Upper lobe of left lung (tissue), 4 donors: ENCODE measurements around the gene RASGRP3.

Source experiments
- EP300 ChIP-seq, 4 donors: sonication (generic); formaldehyde crosslinking; IDR thresholded peaks; one replicate each; pipeline ENCODE4 v1.5.1; 2017; ENCODE audit warnings: antibody characterized with exemption in 4 of 4, control low read depth in 2 of 4
- POLR2AphosphoS5 ChIP-seq, 2 donors: sonication (generic); formaldehyde crosslinking; IDR thresholded peaks; one replicate each; pipeline ENCODE4 v1.5.1; 2017; ENCODE audit warnings: antibody characterized with exemption in 2 of 2
- TF ChIP-seq, protein P1 (sequence below), 6 experiments: fragments of 450-650 bp in 4 of 6; fragments of 200-600 bp in 2 of 6; sonication (generic) in 2 of 6; IDR thresholded peaks; one replicate each; pipeline ENCODE4 v1.5.1; 2016 to 2019; ENCODE audit warnings: antibody characterized with exemption in 6 of 6

DNA sequence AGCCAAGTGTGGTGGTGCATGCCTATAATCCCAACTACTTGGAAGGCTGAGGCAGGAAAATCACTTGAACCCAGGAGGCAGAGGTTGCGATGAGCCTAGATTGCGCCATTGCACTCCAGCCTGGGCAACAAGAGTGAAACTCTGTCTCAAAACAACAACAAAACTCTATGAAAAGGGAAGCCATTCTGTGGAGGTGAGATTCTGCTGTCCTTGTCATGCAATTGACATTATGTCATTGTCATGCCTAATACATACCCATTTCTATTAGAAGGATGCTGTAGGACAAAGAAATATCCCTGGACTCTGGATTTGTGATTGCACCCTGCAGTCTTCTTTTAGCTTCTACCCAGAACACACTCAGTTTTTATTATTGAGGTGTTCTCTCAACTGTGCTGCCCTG is 8.6 kb downstream of the RASGRP3 start:
- TF ChIP-seq EP300 (IDR thresholded peaks at IDR 0.05) (no peak), POLR2AphosphoS5 (IDR thresholded peaks at IDR 0.05) (no peak)
- TF ChIP-seq, protein P1, sequence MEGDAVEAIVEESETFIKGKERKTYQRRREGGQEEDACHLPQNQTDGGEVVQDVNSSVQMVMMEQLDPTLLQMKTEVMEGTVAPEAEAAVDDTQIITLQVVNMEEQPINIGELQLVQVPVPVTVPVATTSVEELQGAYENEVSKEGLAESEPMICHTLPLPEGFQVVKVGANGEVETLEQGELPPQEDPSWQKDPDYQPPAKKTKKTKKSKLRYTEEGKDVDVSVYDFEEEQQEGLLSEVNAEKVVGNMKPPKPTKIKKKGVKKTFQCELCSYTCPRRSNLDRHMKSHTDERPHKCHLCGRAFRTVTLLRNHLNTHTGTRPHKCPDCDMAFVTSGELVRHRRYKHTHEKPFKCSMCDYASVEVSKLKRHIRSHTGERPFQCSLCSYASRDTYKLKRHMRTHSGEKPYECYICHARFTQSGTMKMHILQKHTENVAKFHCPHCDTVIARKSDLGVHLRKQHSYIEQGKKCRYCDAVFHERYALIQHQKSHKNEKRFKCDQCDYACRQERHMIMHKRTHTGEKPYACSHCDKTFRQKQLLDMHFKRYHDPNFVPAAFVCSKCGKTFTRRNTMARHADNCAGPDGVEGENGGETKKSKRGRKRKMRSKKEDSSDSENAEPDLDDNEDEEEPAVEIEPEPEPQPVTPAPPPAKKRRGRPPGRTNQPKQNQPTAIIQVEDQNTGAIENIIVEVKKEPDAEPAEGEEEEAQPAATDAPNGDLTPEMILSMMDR (IDR thresholded peaks at IDR 0.05), result no peak
